ENCODE measurements around the gene STAB1.

STAB1 gene, protein sequence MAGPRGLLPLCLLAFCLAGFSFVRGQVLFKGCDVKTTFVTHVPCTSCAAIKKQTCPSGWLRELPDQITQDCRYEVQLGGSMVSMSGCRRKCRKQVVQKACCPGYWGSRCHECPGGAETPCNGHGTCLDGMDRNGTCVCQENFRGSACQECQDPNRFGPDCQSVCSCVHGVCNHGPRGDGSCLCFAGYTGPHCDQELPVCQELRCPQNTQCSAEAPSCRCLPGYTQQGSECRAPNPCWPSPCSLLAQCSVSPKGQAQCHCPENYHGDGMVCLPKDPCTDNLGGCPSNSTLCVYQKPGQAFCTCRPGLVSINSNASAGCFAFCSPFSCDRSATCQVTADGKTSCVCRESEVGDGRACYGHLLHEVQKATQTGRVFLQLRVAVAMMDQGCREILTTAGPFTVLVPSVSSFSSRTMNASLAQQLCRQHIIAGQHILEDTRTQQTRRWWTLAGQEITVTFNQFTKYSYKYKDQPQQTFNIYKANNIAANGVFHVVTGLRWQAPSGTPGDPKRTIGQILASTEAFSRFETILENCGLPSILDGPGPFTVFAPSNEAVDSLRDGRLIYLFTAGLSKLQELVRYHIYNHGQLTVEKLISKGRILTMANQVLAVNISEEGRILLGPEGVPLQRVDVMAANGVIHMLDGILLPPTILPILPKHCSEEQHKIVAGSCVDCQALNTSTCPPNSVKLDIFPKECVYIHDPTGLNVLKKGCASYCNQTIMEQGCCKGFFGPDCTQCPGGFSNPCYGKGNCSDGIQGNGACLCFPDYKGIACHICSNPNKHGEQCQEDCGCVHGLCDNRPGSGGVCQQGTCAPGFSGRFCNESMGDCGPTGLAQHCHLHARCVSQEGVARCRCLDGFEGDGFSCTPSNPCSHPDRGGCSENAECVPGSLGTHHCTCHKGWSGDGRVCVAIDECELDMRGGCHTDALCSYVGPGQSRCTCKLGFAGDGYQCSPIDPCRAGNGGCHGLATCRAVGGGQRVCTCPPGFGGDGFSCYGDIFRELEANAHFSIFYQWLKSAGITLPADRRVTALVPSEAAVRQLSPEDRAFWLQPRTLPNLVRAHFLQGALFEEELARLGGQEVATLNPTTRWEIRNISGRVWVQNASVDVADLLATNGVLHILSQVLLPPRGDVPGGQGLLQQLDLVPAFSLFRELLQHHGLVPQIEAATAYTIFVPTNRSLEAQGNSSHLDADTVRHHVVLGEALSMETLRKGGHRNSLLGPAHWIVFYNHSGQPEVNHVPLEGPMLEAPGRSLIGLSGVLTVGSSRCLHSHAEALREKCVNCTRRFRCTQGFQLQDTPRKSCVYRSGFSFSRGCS (N-terminal part only)

DNA sequence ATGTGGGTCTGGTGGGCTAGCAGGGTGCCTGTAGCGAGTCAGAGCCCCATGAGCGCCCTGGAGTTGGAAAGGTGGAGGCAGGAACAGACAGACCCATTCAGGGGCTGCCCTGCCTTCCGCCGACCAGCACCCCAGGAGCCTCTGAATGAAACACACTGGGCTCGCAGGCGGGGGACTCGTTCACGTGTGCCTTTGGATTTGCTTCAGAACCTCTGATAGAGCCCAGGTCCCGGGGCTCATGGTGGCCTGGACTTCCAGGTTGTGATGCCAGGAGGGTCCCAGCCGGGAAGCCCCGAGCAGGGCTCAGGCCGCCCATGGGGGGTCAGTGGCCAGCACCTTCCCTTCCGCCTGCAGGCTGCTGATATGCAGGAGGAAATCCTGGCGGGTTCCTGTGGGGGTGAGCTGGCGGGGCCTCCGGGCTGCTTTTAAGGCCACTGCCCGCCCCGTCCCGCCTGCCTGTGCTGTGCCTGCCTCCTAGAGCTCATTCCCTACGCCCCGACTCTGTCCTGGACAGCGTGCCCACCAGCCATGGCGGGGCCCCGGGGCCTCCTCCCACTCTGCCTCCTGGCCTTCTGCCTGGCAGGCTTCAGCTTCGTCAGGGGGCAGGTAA lies at the start of gene STAB1:
TSS of gene STAB1 (plus strand) at position 453 of the 610 bp plus-strand sequence. CDS start at position 529, 76 bp downstream.
- DNase-seq (ENCODE audit: low spot score): no peak

DNA sequence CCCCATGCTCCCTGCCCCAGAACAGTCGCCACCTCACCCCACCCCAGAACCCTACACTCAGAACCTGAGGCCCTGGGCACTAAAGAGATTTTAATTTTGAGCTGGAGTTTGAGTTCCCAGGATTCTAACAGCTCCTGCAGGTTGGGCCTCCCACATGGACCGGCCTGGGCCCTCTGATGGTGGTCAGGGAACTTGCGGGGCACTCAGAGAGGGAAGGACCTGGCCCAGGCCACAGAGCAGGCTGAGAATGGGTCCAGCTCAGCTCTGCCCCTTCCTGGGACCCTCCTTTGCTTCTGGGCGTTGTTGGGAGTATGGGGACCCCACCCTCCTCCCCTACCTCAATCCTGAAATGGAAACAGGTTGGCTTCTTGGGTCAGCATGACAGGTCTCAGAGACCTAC lies 49.1 kb upstream of the STAB1 start:
- no peak for DNase-seq (ENCODE audit: low spot score)

DNA sequence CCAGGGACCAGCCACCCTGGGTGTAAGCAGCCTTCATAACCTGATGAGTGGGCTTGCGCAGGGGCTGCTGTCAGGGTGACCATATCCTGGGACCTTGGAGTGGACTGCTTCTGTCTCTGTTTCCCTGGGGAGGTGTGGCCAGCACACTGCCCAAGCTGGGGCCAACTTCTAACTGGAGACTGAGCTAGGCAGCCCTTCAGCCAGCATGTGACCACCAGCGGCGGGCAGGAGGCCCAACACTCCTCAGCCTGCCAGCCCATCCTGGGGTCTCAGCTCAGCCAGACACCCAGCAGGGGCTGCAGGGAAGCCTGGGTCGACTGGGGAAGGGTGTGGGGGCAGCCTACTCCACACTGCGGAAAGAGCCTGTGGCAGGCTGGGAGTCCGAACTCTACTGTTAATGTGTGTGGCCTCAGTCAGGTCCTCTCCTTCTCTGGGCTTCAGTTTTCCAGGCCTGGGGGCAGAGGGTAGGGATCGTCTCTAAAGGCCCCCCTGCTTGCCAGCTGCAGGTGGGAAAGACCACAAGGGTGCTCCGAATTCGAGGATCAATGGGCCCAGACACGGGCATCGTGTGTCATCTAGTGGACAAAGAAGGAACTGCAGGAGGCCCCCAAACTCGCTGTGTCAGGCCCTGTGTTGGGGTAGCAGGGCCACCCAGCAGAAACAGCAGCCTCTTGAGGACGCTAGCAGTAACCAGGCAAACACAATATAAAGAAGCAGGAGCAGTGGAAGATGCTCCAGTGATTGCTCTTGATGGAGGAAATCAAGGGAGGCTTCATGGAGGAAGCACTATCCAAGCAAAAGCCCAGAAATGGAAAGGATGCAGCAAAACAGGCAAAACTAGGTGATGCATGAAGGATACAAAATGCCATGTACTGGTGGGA lies 48.3 kb upstream of the STAB1 start:
- peak; percentile 82 for DNase-seq (ENCODE audit: low spot score)

DNA sequence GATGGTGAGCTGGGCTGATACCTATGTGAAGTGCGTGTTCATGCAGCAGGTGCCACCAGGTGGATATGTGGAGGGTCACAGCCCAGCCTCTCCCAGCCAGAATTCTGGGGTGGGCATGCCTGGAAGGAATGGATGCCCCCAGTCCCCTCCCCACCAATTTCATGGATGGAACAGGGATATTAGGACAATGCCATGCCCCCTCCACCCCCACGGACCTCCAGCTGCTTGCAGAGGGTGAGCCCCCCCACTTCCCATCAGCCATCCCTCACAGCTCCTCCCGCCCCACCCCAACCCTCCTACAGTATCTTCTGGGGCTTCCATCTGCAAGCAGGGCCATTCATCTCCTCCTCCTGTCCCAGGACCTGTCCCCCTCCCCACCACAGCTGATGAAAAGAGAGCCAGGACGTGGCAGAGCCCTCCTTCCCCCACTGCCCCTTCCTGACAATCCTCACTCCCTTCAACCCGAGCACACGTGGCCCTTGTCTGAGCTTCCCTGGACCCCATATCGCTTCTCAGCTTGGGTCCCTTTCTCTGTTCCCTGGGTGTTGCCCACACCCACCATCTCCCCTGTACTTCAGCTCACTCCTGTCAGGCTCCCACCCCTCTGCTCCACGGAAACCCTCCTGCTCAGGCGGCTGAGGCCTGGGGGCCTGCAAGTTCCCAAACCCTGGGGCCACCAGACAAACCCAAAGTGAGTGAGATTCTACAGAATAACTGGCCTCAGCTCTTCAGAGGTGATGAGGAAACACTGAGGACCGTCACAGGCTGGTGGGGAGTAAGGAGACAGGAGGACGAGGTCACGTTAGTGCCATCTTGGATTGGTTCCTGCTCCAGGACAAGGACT lies 47.4 kb upstream of the STAB1 start:
- no peak for DNase-seq (ENCODE audit: low spot score)

DNA sequence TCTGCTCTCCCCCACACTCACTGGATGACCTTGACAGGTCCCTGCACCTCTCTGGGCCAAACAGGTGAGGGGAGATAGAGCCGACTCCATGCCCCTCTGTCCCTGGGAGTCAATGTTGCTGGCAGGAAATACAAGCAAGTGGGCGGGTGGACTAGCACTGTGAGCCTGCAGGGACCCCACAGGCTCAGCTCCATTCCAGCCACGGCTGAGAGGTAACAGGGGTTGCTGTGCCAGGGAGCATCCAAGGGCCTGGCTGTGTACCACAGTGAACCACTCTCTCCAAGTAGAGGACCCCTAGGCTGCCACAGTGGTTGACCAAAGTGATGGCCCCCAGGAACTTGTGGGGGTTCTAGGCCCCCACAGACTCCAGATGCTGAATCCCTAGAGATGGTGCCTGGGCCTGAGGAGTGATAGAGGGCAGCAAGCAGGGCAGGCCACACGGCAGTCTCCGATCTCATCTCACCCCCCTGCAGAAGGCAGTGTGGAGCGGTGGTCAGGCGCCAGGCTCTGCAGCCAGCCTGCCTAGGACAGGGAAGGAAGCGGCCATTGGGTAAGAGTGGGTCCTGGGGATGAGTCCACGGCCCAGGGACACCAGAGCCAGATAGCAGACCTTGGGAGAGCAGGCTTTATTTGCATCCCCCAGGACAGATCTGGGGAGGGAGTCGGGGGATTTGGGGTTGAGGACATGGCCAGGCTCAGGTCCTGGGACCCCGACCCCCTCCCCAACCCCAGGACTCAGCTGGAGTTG lies 44.5 kb upstream of the STAB1 start:
- no peak for DNase-seq (ENCODE audit: low spot score)

DNA sequence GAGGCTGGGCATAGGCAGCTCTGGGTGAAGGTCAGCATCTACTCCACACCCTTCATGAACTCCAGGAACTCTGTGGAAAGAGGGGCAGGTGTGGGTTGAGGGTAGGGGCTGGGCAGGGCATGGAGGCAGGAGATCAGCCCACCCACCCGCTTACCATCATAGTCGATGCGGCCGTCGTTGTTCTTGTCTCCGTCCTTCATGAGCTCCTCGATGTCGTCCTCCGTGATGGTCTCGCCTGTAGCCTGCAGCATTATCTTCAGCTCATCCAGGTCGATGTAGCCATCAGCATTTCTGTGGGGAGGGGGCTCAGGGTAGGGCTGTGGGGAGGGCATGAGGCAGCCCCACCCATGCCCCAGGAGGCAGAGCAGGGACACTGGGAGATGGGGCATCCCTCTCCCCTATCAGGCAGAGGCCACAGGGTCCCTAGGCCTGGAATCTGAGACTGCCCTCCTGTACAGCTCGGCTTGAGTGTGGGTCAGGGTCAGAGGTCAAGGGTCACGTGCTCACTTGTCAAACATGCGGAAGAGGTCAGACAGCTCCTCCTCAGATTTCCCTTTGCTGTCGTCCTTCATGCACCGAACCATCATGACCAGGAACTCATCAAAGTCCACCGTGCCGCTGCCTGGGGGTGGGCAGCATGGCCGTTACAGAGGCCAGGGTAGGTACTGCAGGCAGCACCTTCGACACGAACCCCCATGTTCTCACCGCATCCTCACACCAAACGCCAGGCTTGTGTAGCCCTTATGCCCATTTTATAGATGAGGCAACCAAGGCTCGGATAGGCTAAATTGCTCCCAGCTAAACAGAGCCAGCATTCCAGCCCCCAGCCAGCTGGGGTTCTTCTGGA lies 43.7 kb upstream of the STAB1 start:
- no peak for DNase-seq (ENCODE audit: low spot score)

DNA sequence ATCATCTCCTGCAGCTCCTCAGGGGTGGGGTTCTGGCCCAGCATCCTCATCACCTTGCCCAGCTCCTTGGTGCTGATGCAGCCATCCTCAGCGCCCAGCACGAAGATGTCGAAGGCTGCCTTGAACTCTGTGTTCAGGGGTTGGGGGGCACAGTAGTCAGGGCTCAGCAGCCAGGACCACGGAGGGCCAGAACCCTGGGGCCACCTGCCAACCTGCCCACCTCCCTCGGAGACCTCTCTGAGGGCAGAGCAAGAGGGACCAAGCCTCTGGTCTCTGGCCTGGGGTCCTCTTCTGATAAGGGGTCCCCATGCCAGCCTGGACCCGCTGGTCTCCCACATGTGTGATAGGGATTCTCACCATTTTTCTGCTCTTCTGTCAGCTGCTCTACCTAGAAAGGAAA lies 43.0 kb upstream of the STAB1 start:
- DNase-seq (ENCODE audit: low spot score): no peak

DNA sequence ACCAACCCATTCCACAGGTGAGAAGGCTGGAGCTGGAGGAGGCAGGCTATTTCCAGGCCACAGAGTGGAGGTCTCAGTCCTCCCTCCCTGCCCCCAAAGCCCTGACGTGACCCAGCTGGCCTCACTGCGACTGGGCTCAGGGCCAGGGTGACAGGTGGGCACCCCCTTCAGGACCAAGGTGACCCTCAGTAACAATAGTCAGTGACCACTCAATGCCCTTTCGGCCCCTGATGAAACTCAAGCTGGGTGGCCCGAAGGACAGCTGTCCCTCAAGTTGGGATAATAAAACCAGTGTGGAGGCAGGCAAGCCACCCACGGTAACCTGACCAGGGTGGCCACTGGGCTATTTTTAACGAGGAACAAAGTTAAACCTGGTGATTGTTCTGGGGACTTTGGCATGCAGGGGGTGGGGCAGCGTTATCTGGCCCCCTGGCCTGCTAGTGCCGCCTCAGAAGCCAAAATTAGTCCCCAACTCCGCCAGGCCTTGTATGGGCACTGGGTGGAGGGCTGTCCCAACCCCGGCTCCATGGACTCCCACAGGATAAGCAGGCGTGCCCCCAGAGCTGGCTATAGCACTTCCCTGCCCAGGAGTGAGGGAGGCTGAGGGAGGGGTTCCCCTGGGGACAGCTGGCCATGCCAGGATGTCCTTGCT lies 42.4 kb upstream of the STAB1 start:
- DNase-seq (ENCODE audit: low spot score): no peak

DNA sequence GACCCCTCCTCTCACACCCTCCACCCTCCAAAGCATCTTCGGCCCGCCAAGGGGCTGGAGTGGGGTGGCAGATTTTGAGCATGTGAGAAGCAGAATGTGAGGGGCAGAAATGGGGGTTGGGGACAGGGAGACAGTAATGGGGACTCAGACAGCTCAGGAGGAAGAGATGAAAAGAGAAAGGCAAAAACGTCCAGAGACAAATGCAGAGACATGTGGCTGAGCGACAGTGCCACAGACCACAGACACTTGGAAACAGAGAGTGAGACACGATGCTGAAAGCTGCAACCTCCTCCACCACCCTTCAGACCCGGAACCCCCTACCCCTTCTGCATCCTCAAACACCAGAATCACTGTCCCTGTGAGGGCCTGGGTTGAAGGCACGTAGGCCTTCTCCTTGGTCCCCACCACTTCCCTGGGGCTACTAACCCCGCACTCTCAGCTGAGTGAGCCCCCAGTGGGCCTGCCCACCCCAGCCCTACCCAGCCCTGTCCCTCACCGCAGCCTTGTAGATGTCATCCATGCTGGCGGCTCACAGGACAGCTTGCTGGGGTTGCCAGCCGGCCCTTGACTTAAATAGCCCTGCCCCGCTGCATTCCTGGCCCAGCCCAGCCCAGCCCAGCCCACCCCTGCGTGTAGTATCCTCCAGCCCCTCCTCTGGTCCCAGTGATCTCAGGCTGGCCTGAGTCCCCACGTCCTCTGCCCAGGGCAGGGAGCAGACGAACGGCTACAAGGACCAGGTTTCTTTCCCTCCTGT lies 41.5 kb upstream of the STAB1 start, which contains the start of gene TNNC1:
TSS of gene TNNC1 (minus strand) at position 546 of the 754 bp plus-strand sequence. CDS start at position 520, 26 bp downstream.
- DNase-seq (ENCODE audit: low spot score): no peak

DNA sequence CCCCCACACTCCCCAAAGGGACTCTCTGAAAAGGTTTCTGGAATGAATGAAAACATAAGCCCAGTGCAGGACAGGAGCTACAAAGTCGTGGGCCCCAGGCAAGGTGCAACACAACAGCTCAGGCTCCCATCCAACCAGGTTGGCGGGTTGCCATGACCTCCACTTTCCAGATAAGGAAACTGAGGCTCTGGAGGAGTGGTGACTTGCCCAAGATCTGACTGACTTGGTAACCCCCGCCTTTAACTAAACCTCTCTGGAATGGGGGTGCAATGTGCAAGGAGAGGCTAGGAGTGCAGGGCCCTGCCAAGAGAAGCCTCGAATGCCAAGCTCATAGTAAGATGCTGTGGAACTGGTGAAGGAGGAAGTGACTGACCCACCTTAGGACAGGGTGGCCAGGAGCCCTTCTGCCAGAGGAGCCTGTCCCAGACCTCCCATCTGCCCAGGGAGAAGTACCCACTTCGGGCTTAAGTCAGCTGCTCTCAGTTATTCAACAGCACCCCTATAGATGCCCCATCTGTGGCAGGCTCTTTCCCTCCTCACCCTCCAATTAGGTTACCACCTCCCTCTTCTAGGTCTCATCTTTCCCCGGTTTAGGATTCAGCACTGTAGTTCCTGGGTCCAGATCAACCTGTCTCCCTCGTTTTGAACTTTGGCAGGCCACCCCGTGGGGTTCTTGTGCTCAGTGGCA lies 40.7 kb upstream of the STAB1 start:
- peak; percentile 24 for DNase-seq (ENCODE audit: low spot score)

DNA sequence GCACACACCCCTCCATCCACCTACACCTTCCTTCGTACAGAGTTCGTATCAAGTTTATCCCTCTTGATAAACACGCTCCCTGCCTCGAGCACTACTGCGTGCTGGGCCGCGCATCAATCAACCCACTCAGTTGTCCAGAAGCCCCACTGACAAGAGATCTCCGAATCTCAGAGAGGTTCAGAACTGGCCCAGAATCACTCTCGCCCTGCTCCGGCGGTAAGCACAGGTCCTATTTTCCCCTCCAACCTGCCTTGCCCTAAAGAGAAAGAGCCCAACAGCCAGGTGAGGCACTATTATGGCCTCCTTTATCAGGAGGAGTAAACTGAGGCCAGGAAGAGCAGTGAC lies 40.2 kb upstream of the STAB1 start:
- no peak for DNase-seq (ENCODE audit: low spot score)

DNA sequence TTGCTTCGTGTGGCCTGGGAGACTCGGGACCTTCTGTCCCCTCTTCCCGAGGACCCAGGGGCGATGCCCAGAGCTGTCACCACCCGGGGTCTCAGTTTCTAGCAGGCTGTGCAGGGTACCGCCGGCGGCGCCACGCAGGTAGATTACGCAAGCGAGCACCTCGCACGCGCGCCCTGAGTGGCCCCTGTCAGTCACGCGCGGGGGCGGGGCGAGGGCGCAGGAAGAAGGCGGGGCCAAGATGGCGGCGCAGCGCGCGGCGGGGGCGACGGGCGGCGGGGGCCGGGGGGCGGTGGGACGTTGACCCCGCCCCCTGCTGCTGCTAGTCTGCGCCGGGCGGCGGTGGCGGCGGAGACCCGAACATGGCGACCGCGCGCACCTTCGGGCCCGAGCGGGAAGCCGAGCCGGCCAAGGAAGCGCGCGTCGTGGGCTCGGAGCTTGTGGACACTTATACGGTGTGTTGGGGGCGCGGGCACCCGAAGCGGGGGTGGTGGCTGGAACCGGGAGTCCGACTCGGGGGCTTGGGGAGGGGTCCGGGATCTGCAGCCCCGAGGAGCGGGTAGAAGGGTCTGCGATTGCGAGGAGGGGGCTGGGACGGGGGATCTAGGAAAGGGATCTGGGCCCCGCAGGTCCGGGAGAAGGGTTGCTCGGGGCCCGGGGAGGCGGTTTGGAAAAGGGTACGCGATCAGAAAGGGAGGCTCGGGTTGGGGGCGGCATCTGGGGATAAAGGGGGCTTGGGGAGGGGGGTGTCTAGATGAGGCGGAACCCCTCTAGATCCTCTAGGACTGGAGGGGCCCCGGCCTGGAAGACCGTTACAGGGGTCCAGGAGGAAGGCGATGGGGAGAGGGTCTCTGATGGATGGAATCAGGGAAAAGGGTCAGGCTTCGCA lies 39.6 kb upstream of the STAB1 start, which contains the start of gene NISCH:
TSS of gene NISCH (plus strand) at position 322 of the 886 bp plus-strand sequence. CDS start at position 360, 38 bp downstream.
- DNase-seq (ENCODE audit: low spot score): peak; percentile 85

DNA sequence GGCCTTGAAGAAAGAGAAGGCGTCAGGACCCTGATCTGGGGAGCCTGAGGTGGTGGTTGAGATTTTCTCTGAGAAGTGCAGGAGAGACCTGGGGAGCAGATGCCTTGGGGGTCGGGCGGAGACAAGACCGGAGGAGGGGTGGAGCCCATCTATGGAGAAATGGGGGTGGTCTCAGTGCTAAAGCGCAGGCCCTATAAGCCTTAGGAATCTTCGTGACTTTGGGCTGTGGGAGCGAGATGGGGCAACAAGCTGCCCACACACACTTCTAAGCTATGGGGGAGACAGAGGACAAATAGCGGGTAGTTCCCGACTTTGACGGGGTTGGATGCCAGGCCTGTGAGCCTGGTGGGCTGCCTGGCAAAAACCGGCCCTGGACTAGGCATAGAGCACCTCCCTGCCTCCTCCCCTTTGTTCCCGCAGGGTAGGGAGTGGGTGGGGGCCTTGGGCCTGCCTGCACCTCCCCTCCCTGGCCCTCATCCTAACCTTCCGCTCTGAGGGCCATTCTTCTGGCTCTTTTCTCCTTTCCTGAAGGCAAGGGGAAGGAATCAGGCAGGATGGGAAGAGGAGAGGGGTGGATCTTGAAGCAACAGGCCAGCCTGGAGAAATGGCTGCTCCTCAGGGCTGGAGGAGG lies 38.9 kb upstream of the STAB1 start:
- no peak for DNase-seq (ENCODE audit: low spot score)

DNA sequence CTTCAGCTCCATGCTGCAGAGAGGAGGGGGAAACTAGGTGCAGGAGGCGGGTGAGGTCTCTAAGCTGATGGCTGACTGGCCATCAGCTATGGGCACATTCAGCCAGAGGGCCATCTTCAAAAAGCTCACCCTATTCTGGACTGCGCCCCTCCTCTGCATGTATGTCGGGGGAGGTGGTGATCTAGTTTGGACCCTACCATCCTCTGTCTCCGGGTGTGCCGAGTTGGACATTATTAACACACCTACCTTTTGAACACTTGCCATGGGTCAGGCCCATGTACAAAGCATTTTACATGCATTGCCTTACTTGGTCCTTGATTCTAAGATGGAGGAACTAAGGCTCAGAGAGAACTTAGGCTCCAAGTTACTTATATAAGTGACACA lies 38.3 kb upstream of the STAB1 start:
- DNase-seq (ENCODE audit: low spot score): no peak
